H1 (cell line): ENCODE results near the gene TMEM120A. TPM values are rescaled to one million over a fixed set of nuclear protein-coding genes. Genes with fewer than 3 reads are reported as not detected.

ENCODE experiments used
- CTCF ChIA-PET: fragments of 300-600 bp; sonication (Branson Sonifier 250); formaldehyde crosslinking; loops from one replicate; lab custom pipeline; 2021; ENCODE audit not compliant: partially characterized antibody; lab: Charles Lee
- POLR2A ChIA-PET: fragments of 300-600 bp; sonication (Branson Sonifier 250); formaldehyde crosslinking; loops from one replicate; lab custom pipeline; 2021; ENCODE audit warnings: inconsistent platforms; ENCODE audit not compliant: partially characterized antibody; lab: Charles Lee
- DNase-seq, 2 experiments: peaks; one replicate each; pipeline versions ENCODE4 v3.0.0 to v3.0.0-alpha.2; 2010 to 2022; ENCODE audit warnings: low spot score in 2 of 2, low read depth in 1 of 2, mixed read lengths in 1 of 2
- FAIRE-seq: peaks from 2 replicates; lab custom pipeline; 2011; peaks lifted over from hg19 to GRCh38; lab: Jason Lieb, UNC
- H2AFZ ChIP-seq: 2 replicates; pipeline ENCODE4 v1.8.1; 2012; ENCODE audit warnings: low read length, inconsistent platforms
- H2AK5ac ChIP-seq: 2 replicates; pipeline ENCODE4 v1.6.1; 2013; ENCODE audit warnings: low read depth, low read length
- H2BK120ac ChIP-seq: replicated peaks from 2 replicates; pipeline ENCODE3; 2013; ENCODE audit warnings: low read depth, low read length, inconsistent platforms
- H2BK12ac ChIP-seq: 2 replicates; pipeline ENCODE4 v1.6.1; 2013; ENCODE audit warnings: low read depth, low read length
- H2BK15ac ChIP-seq: 2 replicates; pipeline ENCODE4 v1.6.1; 2013; ENCODE audit warnings: low read length
- H2BK20ac ChIP-seq: 2 replicates; pipeline ENCODE4 v1.6.1; 2013; ENCODE audit warnings: low read length
- H2BK5ac ChIP-seq: 2 replicates; pipeline ENCODE4 v1.6.1; 2013; ENCODE audit warnings: low read depth, low read length
- H3K14ac ChIP-seq: 2 replicates; pipeline ENCODE4 v1.6.1; 2013; ENCODE audit warnings: inconsistent platforms; ENCODE audit not compliant: insufficient read length
- H3K18ac ChIP-seq: 2 replicates; pipeline ENCODE4 v1.6.1; 2013; ENCODE audit warnings: low read length; ENCODE audit errors: extremely low read depth
- H3K23ac ChIP-seq: 2 replicates; pipeline ENCODE4 v1.6.1; 2013; ENCODE audit warnings: inconsistent platforms; ENCODE audit not compliant: insufficient read length
- H3K23me2 ChIP-seq: 2 replicates; pipeline ENCODE4 v1.6.1; 2013; ENCODE audit warnings: low read depth, low read length
- H3K27ac ChIP-seq: 2 replicates; pipeline ENCODE4 v1.6.1; 2011; ENCODE audit warnings: low read depth, low read length, inconsistent platforms
- H3K27me3 ChIP-seq, 4 experiments: replicated peaks in 1 of 4; 1 replicate in 1 of 4; 2 replicates in 3 of 4; pipeline versions ENCODE4 v1.6.1 to v1.8.1; 2011 to 2013; ENCODE audit warnings: low read length in 3 of 4, mild to moderate bottlenecking in 3 of 4, inconsistent platforms in 2 of 4, mixed read lengths in 2 of 4, moderate library complexity in 1 of 4; ENCODE audit not compliant: control insufficient read depth in 3 of 4, insufficient read depth in 3 of 4; ENCODE audit errors: extremely low read depth in 1 of 4
- H3K36me3 ChIP-seq, 4 experiments: 2 replicates each; pipeline versions ENCODE4 v1.6.1 to v1.8.1; 2011 to 2013; ENCODE audit warnings: mild to moderate bottlenecking in 4 of 4, low read length in 3 of 4, moderate library complexity in 2 of 4, control low read depth in 1 of 4, inconsistent platforms in 1 of 4; ENCODE audit not compliant: insufficient read depth in 4 of 4, control insufficient read depth in 2 of 4
- H3K4ac ChIP-seq: replicated peaks from 2 replicates; pipeline ENCODE3; 2013; ENCODE audit warnings: low read length, low read depth, mixed read lengths, inconsistent platforms; ENCODE audit not compliant: insufficient read length
- H3K4me1 ChIP-seq, 4 experiments: replicated peaks in 1 of 4; 1 replicate in 1 of 4; 2 replicates in 3 of 4; pipeline versions ENCODE4 v1.6.1 to v1.8.1; 2011 to 2013; ENCODE audit warnings: low read length in 3 of 4, inconsistent platforms in 2 of 4, mixed read lengths in 1 of 4; ENCODE audit not compliant: insufficient read depth in 4 of 4, control insufficient read depth in 3 of 4
- H3K4me2 ChIP-seq, 2 experiments: 2 replicates each; pipeline versions ENCODE4 v1.6.1 to v1.8.1; 2011 to 2013; ENCODE audit warnings: low read depth in 2 of 2, low read length in 2 of 2, control low read depth in 1 of 2, inconsistent platforms in 1 of 2, mild to moderate bottlenecking in 1 of 2; ENCODE audit not compliant: insufficient read depth in 1 of 2
- H3K4me3 ChIP-seq, 4 experiments: fragments of 200-600, 300-600 bp in 1 of 4; sonication (generic), shearing (Covaris generic), sonication (Bioruptor Twin) in 1 of 4; 2 replicates each; pipeline versions ENCODE4 v1.5.1 to v1.8.1; 2011 to 2016; ENCODE audit warnings: low read length in 4 of 4, low read depth in 3 of 4, control low read depth in 2 of 4, inconsistent platforms in 2 of 4, mild to moderate bottlenecking in 2 of 4, mixed read lengths in 1 of 4, moderate library complexity in 1 of 4; ENCODE audit not compliant: insufficient read depth in 2 of 4; ENCODE audit errors: extremely low read depth in 1 of 4
- H3K56ac ChIP-seq: replicated peaks from 2 replicates; pipeline ENCODE3; 2013; ENCODE audit warnings: low read depth, mild to moderate bottlenecking, mixed read lengths, low read length, inconsistent platforms; ENCODE audit not compliant: insufficient read length
- H3K79me1 ChIP-seq: 2 replicates; pipeline ENCODE4 v1.6.1; 2013; ENCODE audit warnings: low read depth, low read length, control low read depth
- H3K79me2 ChIP-seq, 2 experiments: 2 replicates each; pipeline versions ENCODE4 v1.6.1 to v1.8.1; 2012 to 2013; ENCODE audit warnings: low read length in 2 of 2, mild to moderate bottlenecking in 2 of 2, inconsistent platforms in 1 of 2; ENCODE audit not compliant: insufficient read depth in 2 of 2, control insufficient read depth in 1 of 2
- H3K9ac ChIP-seq, 4 experiments: replicated peaks in 1 of 4; 1 replicate in 1 of 4; 2 replicates in 3 of 4; pipeline versions ENCODE4 v1.6.1 to v1.8.1; 2011 to 2013; ENCODE audit warnings: low read depth in 3 of 4, low read length in 3 of 4, control low read depth in 2 of 4, mild to moderate bottlenecking in 2 of 4, moderate library complexity in 2 of 4, inconsistent platforms in 1 of 4; ENCODE audit errors: extremely low read depth in 1 of 4
- H3K9me3 ChIP-seq, 2 experiments: 2 replicates each; pipeline versions ENCODE4 v1.6.1 to v1.8.1; 2012 to 2013; ENCODE audit warnings: mild to moderate bottlenecking in 2 of 2, moderate library complexity in 2 of 2, control low read depth in 1 of 2, inconsistent platforms in 1 of 2, low read depth in 1 of 2, low read length in 1 of 2, mixed read lengths in 1 of 2; ENCODE audit not compliant: insufficient read depth in 2 of 2
- H4K20me1 ChIP-seq, 2 experiments: replicated peaks in 1 of 2; 2 replicates each; pipeline versions ENCODE3 to v1.8.1; 2011 to 2013; ENCODE audit warnings: inconsistent platforms in 2 of 2, low read length in 2 of 2, mild to moderate bottlenecking in 1 of 2; ENCODE audit not compliant: insufficient read depth in 2 of 2, control insufficient read depth in 1 of 2
- H4K5ac ChIP-seq: 2 replicates; pipeline ENCODE4 v1.6.1; 2013; ENCODE audit warnings: low read length, low read depth, mixed read lengths, inconsistent platforms; ENCODE audit not compliant: insufficient read length
- H4K8ac ChIP-seq: 2 replicates; pipeline ENCODE4 v1.8.0; 2013; ENCODE audit warnings: mild to moderate bottlenecking, moderate library complexity, low read length, inconsistent platforms; ENCODE audit not compliant: insufficient read depth; ENCODE audit errors: extremely low read depth
- H4K91ac ChIP-seq: replicated peaks from 2 replicates; pipeline ENCODE3; 2013; ENCODE audit warnings: low read length, mixed read lengths, inconsistent platforms; ENCODE audit not compliant: insufficient read length
- CBX5 ChIP-seq: fragments of 300-800, 300-1000 bp; sonication (generic); IDR thresholded peaks from 2 replicates; pipeline ENCODE4 v1.7.1; 2016; ENCODE audit warnings: antibody characterized with exemption, low read length, low read depth
- EZH2 ChIP-seq: fragments of 200-600 bp; sonication (generic); IDR thresholded peaks from 2 replicates; pipeline ENCODE4 v1.7.1; 2012; ENCODE audit warnings: low read depth, mild to moderate bottlenecking, moderate library complexity, low read length, inconsistent platforms; ENCODE audit not compliant: severe bottlenecking
- NANOG ChIP-seq: IDR thresholded peaks from 2 replicates; pipeline ENCODE4 v1.6.1; 2011; ENCODE audit warnings: low read length, low read depth, mild to moderate bottlenecking, inconsistent platforms; ENCODE audit not compliant: insufficient read depth, poor library complexity, severe bottlenecking
- POLR2A ChIP-seq, 2 experiments: IDR thresholded peaks; 1 replicate in 1 of 2; 2 replicates in 1 of 2; pipeline ENCODE4 v1.6.1; 2011; ENCODE audit warnings: low read depth in 2 of 2, low read length in 2 of 2, mild to moderate bottlenecking in 2 of 2; ENCODE audit errors: control extremely low read depth in 1 of 2
- RBBP5 ChIP-seq: IDR thresholded peaks from 2 replicates; pipeline ENCODE4 v1.7.1; 2012; ENCODE audit warnings: low read depth, mild to moderate bottlenecking, inconsistent platforms, low read length, moderate library complexity, borderline replicate concordance
- SIN3A ChIP-seq, 2 experiments: IDR thresholded peaks in 1 of 2; conservative IDR thresholded peaks in 1 of 2; 2 replicates each; pipeline ENCODE4 v1.6.1; 2011 to 2012; ENCODE audit warnings: low read length in 2 of 2, improper control_type of control experiment in 1 of 2, low read depth in 1 of 2, mild to moderate bottlenecking in 1 of 2
- SIRT6 ChIP-seq: IDR thresholded peaks from one replicate; pipeline ENCODE4 v1.7.1; 2012; ENCODE audit warnings: low read length, inconsistent platforms
- SP2 ChIP-seq: IDR thresholded peaks from 2 replicates; pipeline ENCODE4 v1.6.1; 2012; ENCODE audit warnings: mild to moderate bottlenecking, low read length, inconsistent platforms
- SP4 ChIP-seq: IDR thresholded peaks from 2 replicates; pipeline ENCODE4 v1.6.1; 2012; ENCODE audit warnings: low read length, inconsistent platforms
- TAF1 ChIP-seq: IDR thresholded peaks from 2 replicates; pipeline ENCODE4 v1.6.1; 2011; ENCODE audit warnings: mild to moderate bottlenecking, low read depth, low read length
- WGBS, 2 experiments: shearing (Covaris generic) in 1 of 2; methylation state at CpG; one replicate each; pipeline versions ENCODE4 v1.1.6 to v1.1.7; 2013 to 2015; ENCODE audit warnings: low lambda C conversion rate in 2 of 2, mixed read lengths in 2 of 2, inconsistent platforms in 1 of 2, low coverage in 1 of 2, missing lambda C conversion rate in 1 of 2; ENCODE audit not compliant: insufficient replicate concordance in 2 of 2, insufficient coverage in 1 of 2, insufficient read length in 1 of 2; ENCODE audit errors: extremely low coverage in 1 of 2, missing lambda C conversion rate in 1 of 2; 5-methylcytosine and 5-hydroxymethylcytosine counted together
- polyA plus RNA-seq, 7 experiments: library from polyadenylated mRNA; depleted of rRNA in 3 of 7; stranded (reverse) in 5 of 7; unstranded in 2 of 7; fragments of >200 nt in 5 of 7; fragments of 200-250 nt in 2 of 7; gene quantifications; 1 replicate in 5 of 7; 2 replicates in 1 of 7; 4 replicates in 1 of 7; pipeline versions ENCODE4 v1.2.1 to v1.2.3, GENCODE V29; 2011 to 2013; ENCODE audit warnings: missing spikeins in 2 of 7, mixed read lengths in 2 of 7
- total RNA-seq: library from RNA; stranded (reverse); fragmentation: NEBNext Ultra II Directional; extraction: Animal tissue kit (Norgen Biotek cat#: 25700); gene quantifications from 2 replicates; pipeline ENCODE4 v1.2.1, GENCODE V29; 2021
- TF ChIP-seq, protein P1 (sequence below): IDR thresholded peaks from 2 replicates; pipeline ENCODE4 v1.6.1; 2011; ENCODE audit warnings: low read depth, mild to moderate bottlenecking, low read length; ENCODE audit not compliant: insufficient read depth
- TF ChIP-seq, protein P2 (sequence below): IDR thresholded peaks from 2 replicates; pipeline ENCODE4 v1.6.1; 2012; ENCODE audit warnings: inconsistent platforms

TMEM120A gene
- total and polyA plus RNA-seq, 2 of the 8 experiments (the other 6 are each of a cell fraction or from before 2014, with no cell fraction given) = 15.6 to 49.9 TPM

GRCh38 chr7:75983471-75984129 is 10.8 kb downstream of the TMEM120A start:
- POLR2A ChIA-PET = interaction anchor here (1.0 kb wide), 1 partner anchor 10 kb away, joined by 3 read pairs; no protein-coding TSS in a partner anchor
- TF ChIP-seq NANOG = no peak
- TF ChIP-seq SP2 = no peak
- TF ChIP-seq SP4 = no peak
- TF ChIP-seq, protein P1, sequence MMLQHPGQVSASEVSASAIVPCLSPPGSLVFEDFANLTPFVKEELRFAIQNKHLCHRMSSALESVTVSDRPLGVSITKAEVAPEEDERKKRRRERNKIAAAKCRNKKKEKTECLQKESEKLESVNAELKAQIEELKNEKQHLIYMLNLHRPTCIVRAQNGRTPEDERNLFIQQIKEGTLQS = no peak
- no peak for TF ChIP-seq EZH2
- TF ChIP-seq SIRT6 = no peak
- no peak for TF ChIP-seq POLR2A (IDR thresholded peaks at IDR 0.05; ENCODE audit: control extremely low read depth in 1 of 2, low read depth in 2 of 2, low read length in 2 of 2)
- no peak for TF ChIP-seq SIN3A (conservative IDR thresholded peaks at IDR 0.05 in 1 of 2, IDR thresholded peaks at IDR 0.05 in 1 of 2; ENCODE audit: low read depth in 1 of 2, low read length in 2 of 2)
- TF ChIP-seq, protein P2, sequence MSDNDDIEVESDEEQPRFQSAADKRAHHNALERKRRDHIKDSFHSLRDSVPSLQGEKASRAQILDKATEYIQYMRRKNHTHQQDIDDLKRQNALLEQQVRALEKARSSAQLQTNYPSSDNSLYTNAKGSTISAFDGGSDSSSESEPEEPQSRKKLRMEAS = no peak
- no peak for TF ChIP-seq TAF1
- TF ChIP-seq CBX5 = no peak
- TF ChIP-seq RBBP5 = no peak

More at GRCh38 chr7:75983471-75984129, 10.8 kb downstream of the TMEM120A start:
- H2BK12ac ChIP-seq = no peak overlapping the region
- no peak overlapping the region for H3K9ac ChIP-seq
- no peak overlapping the region for H2AFZ ChIP-seq
- no peak overlapping the region for H2BK20ac ChIP-seq
- no peak for FAIRE-seq
- DNase-seq = no peak
- H3K79me2 ChIP-seq = no peaks in the 10 kb centered on the region
- peaks cover 0 to 9% of the 10 kb centered on the region in 2 experiments for H4K20me1 ChIP-seq
- H3K23ac ChIP-seq = no peak overlapping the region
- no peaks in the 10 kb centered on the region for H3K27me3 ChIP-seq
- no peaks in the 10 kb centered on the region for H3K79me1 ChIP-seq
- no peaks in the 10 kb centered on the region for H3K23me2 ChIP-seq
- no peak overlapping the region for H3K4me3 ChIP-seq
- H2AK5ac ChIP-seq = no peak overlapping the region
- H4K8ac ChIP-seq = peak overlapping the region; percentile 79; the same call in 1 of the 2 replicates
- H3K9me3 ChIP-seq = no peaks in the 10 kb centered on the region
- H3K27ac ChIP-seq = no peak overlapping the region
- CTCF ChIA-PET = interaction anchor here (0.7 to 1.3 kb wide), 2 partner anchors 10 to 38 kb away, joined by 3 read pairs; no protein-coding TSS in a partner anchor
- H3K56ac ChIP-seq = no peak overlapping the region
- WGBS, 2 experiments = 90% methylated on average over 22 of the region's 26 CpGs; no CpG with 5 or more reads in 1 of the 2 experiments
- H2BK15ac ChIP-seq = no peak overlapping the region
- H4K5ac ChIP-seq = no peak overlapping the region
- H3K18ac ChIP-seq = no peak overlapping the region
- H4K91ac ChIP-seq = no peak overlapping the region
- peaks cover 0 to 3% (median 0%) of the 10 kb centered on the region in 4 experiments; a peak in 1 of 7 replicates for H3K4me1 ChIP-seq
- H3K4ac ChIP-seq = no peak overlapping the region
- no peak overlapping the region for H2BK120ac ChIP-seq
- H2BK5ac ChIP-seq = no peak overlapping the region
- H3K36me3 ChIP-seq = peaks cover 9 to 66% (median 40%) of the 10 kb centered on the region in 4 experiments
- H3K4me2 ChIP-seq = no peak overlapping the region
- H3K14ac ChIP-seq = no peak overlapping the region
